Activated B cell treated with CpG ODN at 0.5 μM for 24 hours (primary cell): Measurements from ENCODE around the gene LRRC55. TPM values are rescaled to one million over a fixed set of nuclear protein-coding genes. Genes with fewer than 3 reads are reported as not detected.

ENCODE experiments used
- ATAC-seq: fragments of 200-7000 bp; cut with Tn5 transposase; one replicate; pipeline ENCODE4 v1.10.0; 2021; ENCODE audit warnings: low read depth, mild to moderate bottlenecking, moderate library complexity
- CTCF ChIA-PET: fragments of 350-600 bp; sonication (Branson Sonifier 250); formaldehyde crosslinking; loops from one replicate; lab custom pipeline; 2021; ENCODE audit warnings: antibody characterized with exemption; lab: Charles Lee
- POLR2A ChIA-PET: fragments of 350-600 bp; sonication (Branson Sonifier 250); formaldehyde crosslinking; loops from one replicate; lab custom pipeline; 2021; ENCODE audit warnings: antibody characterized with exemption; lab: Charles Lee
- DNase-seq: peaks from one replicate; pipeline ENCODE4 v3.0.0; 2022
- H3K27ac Mint-ChIP-seq: one replicate; pipeline ENCODE4 v1.8.0; 2020; ENCODE audit warnings: mixed read lengths
- H3K27me3 Mint-ChIP-seq: one replicate; pipeline ENCODE4 v1.8.0; 2021; ENCODE audit warnings: mixed read lengths
- H3K36me3 Mint-ChIP-seq: one replicate; pipeline ENCODE4 v1.8.0; 2021; ENCODE audit warnings: low read depth, mixed read lengths
- H3K4me1 Mint-ChIP-seq: one replicate; pipeline ENCODE4 v1.8.0; 2021; ENCODE audit warnings: mixed read lengths
- H3K4me3 Mint-ChIP-seq: one replicate; pipeline ENCODE4 v1.8.0; 2020; ENCODE audit warnings: mild to moderate bottlenecking, mixed read lengths
- H3K9me3 Mint-ChIP-seq: one replicate; pipeline ENCODE4 v1.8.0; 2020; ENCODE audit warnings: mixed read lengths
- CTCF ChIP-seq: fragments of 200-600 bp; IDR thresholded peaks from one replicate; pipeline ENCODE4 v1.8.0; 2022; ENCODE audit warnings: antibody characterized with exemption, mild to moderate bottlenecking
- intact Hi-C: fragments of 100-400 bp; cut with micrococcal nuclease; formaldehyde crosslinking; loops from one replicate; pipeline ENCODE4 v1.15.1; 2024
- total RNA-seq: library from RNA; stranded (reverse); gene quantifications from 2 replicates; pipeline ENCODE4 v1.2.3, GENCODE V29; 2022

LRRC55 gene
- total RNA-seq, 1 donor from 2014 or later: not detected

GRCh38 chr11:57143459-57143858, 38.3 kb upstream of the LRRC55 start:
- ATAC-seq: no peak
- intact Hi-C loops: no loop called here
- no peaks in the 10 kb centered on the region for H3K4me1 Mint-ChIP-seq
- no peaks in the 10 kb centered on the region for H3K9me3 Mint-ChIP-seq
- H3K27ac Mint-ChIP-seq: no peak overlapping the region
- ChIA-PET POLR2A (no interaction called here), CTCF (no interaction called here)
- H3K36me3 Mint-ChIP-seq: no peaks in the 10 kb centered on the region
- no peak overlapping the region for H3K4me3 Mint-ChIP-seq
- DNase-seq: no peak
- H3K27me3 Mint-ChIP-seq: peaks cover 3% of the 10 kb centered on the region
- TF ChIP-seq CTCF: no peak

GRCh38 chr11:57144075-57144474, 37.7 kb upstream of the LRRC55 start:
- no peak for ATAC-seq
- no peaks in the 10 kb centered on the region for H3K36me3 Mint-ChIP-seq
- H3K9me3 Mint-ChIP-seq: no peaks in the 10 kb centered on the region
- H3K4me3 Mint-ChIP-seq: no peak overlapping the region
- H3K27ac Mint-ChIP-seq: no peak overlapping the region
- no peaks in the 10 kb centered on the region for H3K4me1 Mint-ChIP-seq
- intact Hi-C loops: no loop called here
- no peak for DNase-seq
- peaks cover 3% of the 10 kb centered on the region for H3K27me3 Mint-ChIP-seq
- CTCF ChIA-PET: no interaction called here
- no peak for TF ChIP-seq CTCF
- POLR2A ChIA-PET: no interaction called here

GRCh38 chr11:57144531-57145320, 37.0 kb upstream of the LRRC55 start:
- ChIA-PET CTCF (no interaction called here), POLR2A (no interaction called here)
- DNase-seq (no peak), ATAC-seq (no peak)
- Mint-ChIP-seq H3K4me1 (no peaks in the 10 kb centered on the region), H3K36me3 (no peaks in the 10 kb centered on the region), H3K4me3 (no peak overlapping the region), H3K9me3 (no peaks in the 10 kb centered on the region), H3K27ac (no peak overlapping the region), H3K27me3 (peaks cover 3% of the 10 kb centered on the region)
- intact Hi-C loops: no loop called here
- no peak for TF ChIP-seq CTCF

- no peak for ATAC-seq
These were observed 35.5 kb upstream of the LRRC55 start for GRCh38 chr11:57146301-57146700.

GRCh38 chr11:57148621-57149020, 33.1 kb upstream of the LRRC55 start:
- ChIA-PET POLR2A (no interaction called here), CTCF (no interaction called here)
- Mint-ChIP-seq H3K4me1 (no peaks in the 10 kb centered on the region), H3K27ac (no peak overlapping the region), H3K4me3 (no peak overlapping the region), H3K9me3 (no peaks in the 10 kb centered on the region), H3K36me3 (no peaks in the 10 kb centered on the region), H3K27me3 (peaks cover 3% of the 10 kb centered on the region)
- no peak for DNase-seq
- TF ChIP-seq CTCF: no peak
- no peak for ATAC-seq
- intact Hi-C loops: no loop called here

More at GRCh38 chr11:57146301-57146700, 35.5 kb upstream of the LRRC55 start:
- POLR2A ChIA-PET: no interaction called here
- H3K27me3 Mint-ChIP-seq: peaks cover 3% of the 10 kb centered on the region
- H3K27ac Mint-ChIP-seq: no peak overlapping the region
- no peaks in the 10 kb centered on the region for H3K9me3 Mint-ChIP-seq
- no peak for TF ChIP-seq CTCF
- H3K4me1 Mint-ChIP-seq: no peaks in the 10 kb centered on the region
- H3K4me3 Mint-ChIP-seq: no peak overlapping the region
- intact Hi-C loops: no loop called here
- no peak for DNase-seq
- H3K36me3 Mint-ChIP-seq: no peaks in the 10 kb centered on the region
- CTCF ChIA-PET: no interaction called here
